SK-N-MC (cell line): ENCODE results near the gene HEPHL1.

Experiments
- EZH2 ChIP-seq: fragments of 200-600 bp; sonication (generic); IDR thresholded peaks from one replicate; pipeline ENCODE4 v1.6.1; 2017; ENCODE audit warnings: antibody characterized with exemption
- FOXP2 ChIP-seq: optimal IDR thresholded peaks from 2 replicates; pipeline ENCODE3; 2011; ENCODE audit warnings: mild to moderate bottlenecking, moderate library complexity; ENCODE audit not compliant: insufficient read depth; ENCODE audit errors: extremely low read length, control extremely low read depth
- POLR2AphosphoS5 ChIP-seq: IDR thresholded peaks from 2 replicates; pipeline ENCODE4 v1.6.1; 2012; ENCODE audit warnings: mild to moderate bottlenecking, low read depth, low read length, borderline replicate concordance

GRCh38 chr11:94104734-94105133 lies 83.6 kb downstream of the HEPHL1 start:
- TF ChIP-seq EZH2: no peak
- TF ChIP-seq POLR2AphosphoS5: no peak
- TF ChIP-seq FOXP2: no peak
